Measurements from ENCODE around the gene SETBP1. TPM values are rescaled to one million over a fixed set of nuclear protein-coding genes. Genes with fewer than 3 reads are reported as not detected.

The SETBP1 gene
- total RNA-seq, 1 experiment from 2014 or later = 11.9 TPM

DNA sequence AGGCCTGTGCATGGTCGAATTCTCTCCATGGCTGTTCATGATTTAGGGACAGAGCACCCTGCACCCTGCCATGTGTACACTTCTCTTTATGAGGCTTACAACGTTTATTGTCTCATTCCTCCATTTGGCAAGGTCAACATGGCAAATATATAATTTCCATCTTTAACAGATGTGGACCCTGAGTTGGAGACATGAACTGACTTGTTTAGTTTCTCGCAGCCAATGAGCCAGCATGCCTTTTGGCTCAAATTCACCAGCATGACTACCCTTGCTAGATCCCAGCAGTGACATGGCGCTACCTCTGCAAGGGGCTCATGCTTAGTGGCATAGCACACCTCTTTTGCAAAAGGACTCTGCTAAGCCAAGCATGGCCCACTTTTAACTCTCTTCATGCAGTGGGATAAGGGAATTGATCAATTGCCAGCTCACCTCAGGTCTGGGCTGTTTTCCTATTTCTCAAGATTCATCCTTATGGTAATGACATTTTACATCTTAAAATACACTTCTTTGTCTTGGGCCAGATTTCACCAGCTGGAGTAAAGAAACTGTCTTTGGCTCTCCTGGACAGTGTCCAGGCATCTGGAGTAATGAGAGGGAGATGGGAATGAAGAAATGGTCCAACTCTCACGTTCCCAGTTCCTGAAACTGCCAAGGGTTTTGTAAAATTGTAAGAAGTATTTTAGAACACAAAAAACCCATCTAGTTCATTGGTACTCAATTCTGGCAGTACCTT, 159.5 kb downstream of the SETBP1 start:
- Histone ChIP-seq H3K9me3 (replicated peaks) (no peaks in the 10 kb centered on the region), H3K4me1 (no peaks in the 10 kb centered on the region; the same call in 1 of the 2 replicates), H3K27ac (no peak overlapping the region), H3K4me3 (no peak overlapping the region), H3K27me3 (no peaks in the 10 kb centered on the region), H3K36me3 (no peaks in the 10 kb centered on the region)
- no peak for DNase-seq

DNA sequence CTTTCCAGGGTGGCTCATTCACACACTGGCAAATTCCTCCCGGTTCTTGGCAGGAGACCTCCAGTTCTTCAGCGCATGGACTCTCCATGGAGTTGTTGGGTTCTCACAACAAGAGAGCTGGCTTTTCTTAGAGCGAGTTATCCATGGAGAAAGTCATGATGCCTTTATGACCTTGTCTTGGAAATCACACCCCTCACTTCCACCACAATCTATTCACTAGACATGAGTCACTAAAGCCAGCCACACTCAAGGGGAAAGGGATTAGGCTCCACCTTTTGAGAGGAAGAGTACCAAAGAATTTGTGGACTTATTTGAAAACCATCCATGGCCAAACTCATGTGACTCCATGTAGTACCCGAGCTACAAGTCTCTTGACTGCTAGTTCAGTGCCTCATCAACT, 160.5 kb downstream of the SETBP1 start:
- no peak overlapping the region for H3K27ac ChIP-seq
- no peaks in the 10 kb centered on the region for H3K27me3 ChIP-seq
- H3K36me3 ChIP-seq = no peaks in the 10 kb centered on the region
- H3K4me1 ChIP-seq = no peaks in the 10 kb centered on the region; the same call in 1 of the 2 replicates
- no peaks in the 10 kb centered on the region for H3K9me3 ChIP-seq (replicated peaks)
- DNase-seq = no peak
- H3K4me3 ChIP-seq = no peak overlapping the region

GRCh38 chr18:44841752-44842587, 161.3 kb downstream of the SETBP1 start:
- Histone ChIP-seq H3K4me3 (no peak overlapping the region), H3K27ac (no peak overlapping the region), H3K4me1 (no peaks in the 10 kb centered on the region; the same call in 1 of the 2 replicates), H3K27me3 (no peaks in the 10 kb centered on the region), H3K9me3 (replicated peaks) (no peaks in the 10 kb centered on the region), H3K36me3 (no peaks in the 10 kb centered on the region)
- no peak for DNase-seq

- Histone ChIP-seq H3K36me3 (no peaks in the 10 kb centered on the region), H3K4me3 (no peak overlapping the region), H3K27ac (no peak overlapping the region), H3K27me3 (no peaks in the 10 kb centered on the region), H3K4me1 (no peaks in the 10 kb centered on the region; the same call in 1 of the 2 replicates), H3K9me3 (replicated peaks) (no peaks in the 10 kb centered on the region)
- no peak for DNase-seq
These were observed 162.1 kb downstream of the SETBP1 start for GRCh38 chr18:44842588-44843412.

DNA sequence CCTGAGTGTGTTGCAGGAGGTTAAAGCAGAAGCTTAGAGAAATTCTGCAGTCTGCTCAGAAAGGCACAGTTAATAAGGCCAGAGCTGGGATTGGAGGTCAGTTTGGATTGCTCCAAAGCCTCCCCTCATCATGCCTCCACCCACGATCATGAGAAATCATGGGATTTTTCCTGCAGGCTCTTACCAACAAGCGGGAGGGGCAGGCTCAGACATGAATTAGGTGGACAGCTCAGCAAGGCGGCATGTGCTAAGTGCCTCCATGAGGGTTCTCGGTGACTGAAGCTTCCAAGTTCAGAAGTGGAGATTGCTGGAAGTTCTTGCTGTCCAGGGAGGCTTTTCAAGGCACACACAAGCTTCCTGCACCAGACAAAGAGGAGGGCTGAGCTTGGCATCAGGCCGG, 163.8 kb downstream of the SETBP1 start:
- Histone ChIP-seq H3K36me3 (no peaks in the 10 kb centered on the region), H3K4me3 (no peak overlapping the region), H3K9me3 (replicated peaks) (no peaks in the 10 kb centered on the region), H3K4me1 (no peaks in the 10 kb centered on the region; the same call in 1 of the 2 replicates), H3K27me3 (no peaks in the 10 kb centered on the region), H3K27ac (no peak overlapping the region)
- DNase-seq = no peak

- H3K27me3 ChIP-seq = no peaks in the 10 kb centered on the region
- no peak overlapping the region for H3K4me3 ChIP-seq
- no peak for DNase-seq
- H3K36me3 ChIP-seq = no peaks in the 10 kb centered on the region
- peaks cover 5% of the 10 kb centered on the region for H3K4me1 ChIP-seq
- no peaks in the 10 kb centered on the region for H3K9me3 ChIP-seq (replicated peaks)
- H3K27ac ChIP-seq = no peak overlapping the region
These were observed 165.8 kb downstream of the SETBP1 start for GRCh38 chr18:44846450-44846849.

DNA sequence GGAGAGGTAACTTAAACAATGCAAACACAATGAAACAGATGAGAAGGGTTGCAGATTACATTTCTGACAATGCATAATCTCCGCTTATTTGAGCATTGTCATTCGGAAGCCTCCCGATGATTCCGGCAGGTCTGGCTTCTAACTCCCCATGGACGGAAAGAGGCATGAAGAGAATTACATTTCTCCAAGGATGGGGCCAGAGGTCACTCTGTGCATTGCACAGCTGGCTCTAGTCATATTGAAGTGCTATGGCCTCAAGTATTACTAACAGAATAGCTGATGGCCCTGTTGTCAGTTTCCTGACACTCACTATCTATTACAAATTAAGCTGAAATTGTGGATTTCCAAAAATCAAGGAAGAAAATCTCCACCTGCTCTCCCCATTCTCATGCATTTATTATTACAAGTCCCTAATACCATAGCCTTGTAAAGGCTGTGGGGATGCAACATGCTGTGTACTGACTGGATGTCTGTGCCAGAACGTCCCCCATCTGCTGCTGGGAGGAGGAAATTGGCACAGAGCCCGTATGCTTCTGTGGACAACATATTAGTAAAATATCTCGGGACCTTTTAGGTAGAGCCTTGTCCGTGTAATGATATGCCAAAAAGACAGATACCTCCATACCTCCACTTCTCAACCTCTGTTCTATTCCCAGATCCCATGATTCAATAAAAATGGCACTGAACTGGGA, 168.1 kb downstream of the SETBP1 start:
- Histone ChIP-seq H3K36me3 (no peaks in the 10 kb centered on the region), H3K27ac (no peak overlapping the region), H3K4me1 (peaks cover 23% of the 10 kb centered on the region), H3K27me3 (no peaks in the 10 kb centered on the region), H3K9me3 (replicated peaks) (no peaks in the 10 kb centered on the region), H3K4me3 (no peak overlapping the region)
- DNase-seq = peak in 1 of 2 experiments; percentile 13

- DNase-seq = no peak
- no peaks in the 10 kb centered on the region for H3K36me3 ChIP-seq
- H3K4me3 ChIP-seq = no peak overlapping the region
- H3K27ac ChIP-seq = no peak overlapping the region
- no peaks in the 10 kb centered on the region for H3K9me3 ChIP-seq (replicated peaks)
- no peaks in the 10 kb centered on the region for H3K27me3 ChIP-seq
- H3K4me1 ChIP-seq = peaks cover 24% of the 10 kb centered on the region
These were observed 168.7 kb downstream of the SETBP1 start for GRCh38 chr18:44849361-44849760.

DNA sequence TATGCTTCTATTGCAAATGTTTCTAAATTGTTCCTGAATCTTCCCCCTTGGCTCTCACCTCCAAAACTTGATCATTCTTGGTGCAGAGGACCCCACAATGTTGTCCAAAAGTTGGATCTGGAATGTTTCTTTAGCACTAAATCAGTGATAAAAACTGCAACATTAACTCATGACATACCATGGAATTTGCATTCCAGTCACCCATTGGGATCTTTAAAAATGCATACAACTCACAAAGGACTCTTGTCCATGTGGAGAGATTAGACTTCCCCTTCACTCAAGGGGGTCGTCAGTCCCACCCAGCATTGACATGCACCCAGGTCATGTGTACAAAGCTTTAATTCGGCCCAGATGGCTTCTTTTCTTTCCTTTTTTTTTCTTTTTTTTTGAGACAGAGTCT, 169.3 kb downstream of the SETBP1 start:
- H3K4me3 ChIP-seq = no peak overlapping the region
- H3K27me3 ChIP-seq = no peaks in the 10 kb centered on the region
- H3K36me3 ChIP-seq = no peaks in the 10 kb centered on the region
- H3K27ac ChIP-seq = no peak overlapping the region
- H3K9me3 ChIP-seq (replicated peaks) = no peaks in the 10 kb centered on the region
- DNase-seq = no peak
- H3K4me1 ChIP-seq = peaks cover 24% of the 10 kb centered on the region

GRCh38 chr18:44851856-44852621, 171.4 kb downstream of the SETBP1 start:
- Histone ChIP-seq H3K27ac (peak overlapping the region; percentile 94), H3K27me3 (no peaks in the 10 kb centered on the region), H3K9me3 (replicated peaks) (no peaks in the 10 kb centered on the region), H3K4me3 (peak overlapping the region; percentile 13; the same call in 1 of the 2 replicates), H3K4me1 (peaks cover 24% of the 10 kb centered on the region), H3K36me3 (no peaks in the 10 kb centered on the region)
- DNase-seq = peak; percentile 81 to 84

GRCh38 chr18:44852818-44853217, 172.1 kb downstream of the SETBP1 start:
- peak; percentile 74 to 88 for DNase-seq
- H3K27me3 ChIP-seq = no peaks in the 10 kb centered on the region
- no peaks in the 10 kb centered on the region for H3K9me3 ChIP-seq (replicated peaks)
- H3K27ac ChIP-seq = peak overlapping the region; percentile 94
- H3K4me1 ChIP-seq = peaks cover 24% of the 10 kb centered on the region
- no peaks in the 10 kb centered on the region for H3K36me3 ChIP-seq
- H3K4me3 ChIP-seq = no peak overlapping the region

GRCh38 chr18:44853430-44853829, 172.7 kb downstream of the SETBP1 start:
- H3K4me1 ChIP-seq = peaks cover 24% of the 10 kb centered on the region
- no peaks in the 10 kb centered on the region for H3K27me3 ChIP-seq
- peak overlapping the region; percentile 94 for H3K27ac ChIP-seq
- no peak for DNase-seq
- H3K9me3 ChIP-seq (replicated peaks) = no peaks in the 10 kb centered on the region
- no peak overlapping the region for H3K4me3 ChIP-seq
- H3K36me3 ChIP-seq = no peaks in the 10 kb centered on the region

- Histone ChIP-seq H3K9me3 (replicated peaks) (no peaks in the 10 kb centered on the region), H3K27me3 (no peaks in the 10 kb centered on the region), H3K27ac (no peak overlapping the region), H3K4me1 (peaks cover 24% of the 10 kb centered on the region), H3K4me3 (no peak overlapping the region), H3K36me3 (no peaks in the 10 kb centered on the region)
- no peak for DNase-seq
These were observed 175.0 kb downstream of the SETBP1 start for GRCh38 chr18:44855681-44856080.

DNA sequence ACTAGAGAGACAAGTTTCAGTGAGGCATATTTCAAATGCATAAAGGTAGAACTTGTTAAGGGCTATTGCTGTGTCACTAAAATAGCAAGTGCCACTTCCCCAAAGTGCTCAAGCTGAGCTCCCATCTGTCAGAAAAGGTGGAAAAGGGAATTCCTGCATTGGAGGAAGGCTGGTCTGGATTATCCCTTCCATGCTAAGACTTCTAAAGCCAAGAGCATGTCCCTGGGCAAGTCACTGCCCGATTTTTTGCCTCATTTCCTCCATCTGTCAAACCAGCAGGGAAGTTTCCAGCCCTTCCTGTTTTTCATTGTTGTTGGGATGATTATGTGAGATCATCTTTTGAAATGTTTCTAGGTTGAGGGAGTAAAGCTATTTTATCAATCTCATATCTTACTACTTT, 175.5 kb downstream of the SETBP1 start:
- Histone ChIP-seq H3K27ac (no peak overlapping the region), H3K4me1 (peaks cover 21% of the 10 kb centered on the region), H3K27me3 (no peaks in the 10 kb centered on the region), H3K4me3 (no peak overlapping the region), H3K36me3 (no peaks in the 10 kb centered on the region), H3K9me3 (replicated peaks) (no peaks in the 10 kb centered on the region)
- no peak for DNase-seq
